22Rv1 (cell line): ENCODE data around the gene ERP27.

Experiments
- ZFX ChIP-seq: fragments of 450-650 bp; IDR thresholded peaks from 2 replicates; pipeline ENCODE4 v1.6.1; 2017; ENCODE audit warnings: antibody characterized with exemption, borderline replicate concordance
- TF ChIP-seq, protein P1 (sequence below): fragments of 450-650 bp; IDR thresholded peaks from 2 replicates; pipeline ENCODE4 v1.5.1; 2017; ENCODE audit warnings: mild to moderate bottlenecking

DNA sequence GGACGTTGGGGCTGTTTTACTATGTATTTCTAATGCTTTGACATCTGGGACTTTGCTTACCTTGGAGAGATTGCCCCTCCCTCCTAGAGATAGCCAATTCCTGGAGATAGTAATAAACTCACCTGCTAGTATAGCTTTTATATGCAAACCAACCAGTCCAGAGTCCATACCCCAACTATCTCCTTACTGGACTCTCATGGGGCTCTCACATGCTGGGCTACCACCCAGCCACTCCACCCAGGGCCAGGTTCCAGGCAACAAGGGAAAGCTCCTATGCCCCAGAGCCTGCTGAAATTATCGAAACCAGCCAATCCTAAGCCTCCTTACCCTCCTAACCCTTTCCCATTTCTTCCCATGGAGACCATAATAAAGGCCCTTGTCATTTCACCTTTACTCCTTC, 27.2 kb downstream of the ERP27 start:
- TF ChIP-seq, protein P1, sequence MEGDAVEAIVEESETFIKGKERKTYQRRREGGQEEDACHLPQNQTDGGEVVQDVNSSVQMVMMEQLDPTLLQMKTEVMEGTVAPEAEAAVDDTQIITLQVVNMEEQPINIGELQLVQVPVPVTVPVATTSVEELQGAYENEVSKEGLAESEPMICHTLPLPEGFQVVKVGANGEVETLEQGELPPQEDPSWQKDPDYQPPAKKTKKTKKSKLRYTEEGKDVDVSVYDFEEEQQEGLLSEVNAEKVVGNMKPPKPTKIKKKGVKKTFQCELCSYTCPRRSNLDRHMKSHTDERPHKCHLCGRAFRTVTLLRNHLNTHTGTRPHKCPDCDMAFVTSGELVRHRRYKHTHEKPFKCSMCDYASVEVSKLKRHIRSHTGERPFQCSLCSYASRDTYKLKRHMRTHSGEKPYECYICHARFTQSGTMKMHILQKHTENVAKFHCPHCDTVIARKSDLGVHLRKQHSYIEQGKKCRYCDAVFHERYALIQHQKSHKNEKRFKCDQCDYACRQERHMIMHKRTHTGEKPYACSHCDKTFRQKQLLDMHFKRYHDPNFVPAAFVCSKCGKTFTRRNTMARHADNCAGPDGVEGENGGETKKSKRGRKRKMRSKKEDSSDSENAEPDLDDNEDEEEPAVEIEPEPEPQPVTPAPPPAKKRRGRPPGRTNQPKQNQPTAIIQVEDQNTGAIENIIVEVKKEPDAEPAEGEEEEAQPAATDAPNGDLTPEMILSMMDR, result no peak
- no peak for TF ChIP-seq ZFX
